HEK293T (cell line): ENCODE data around the gene IL13RA1.
"Not testable (repeated sequence)": the region's sequence is repeated elsewhere in the genome, so short reads cannot be mapped to it uniquely, and the experiment has no call there.

ENCODE experiments used
- CTCF ChIA-PET: fragments of 350-600 bp; formaldehyde crosslinking; extraction: SDS; loops from one replicate; lab custom pipeline; 2021; ENCODE audit warnings: antibody characterized with exemption, inconsistent platforms; lab: Yijun Ruan, JAX
- POLR2A ChIA-PET: fragments of 350-600 bp; formaldehyde crosslinking; extraction: SDS; loops from one replicate; lab custom pipeline; 2020; ENCODE audit warnings: antibody characterized with exemption, inconsistent platforms; lab: Yijun Ruan, JAX
- DNase-seq: peaks from one replicate; pipeline ENCODE4 v3.0.0; 2012; ENCODE audit warnings: mixed read lengths; ENCODE audit errors: extremely low spot score
- ARNT ChIP-seq: fragments of 450-650 bp; IDR thresholded peaks from 2 replicates; pipeline ENCODE4 v1.6.1; 2017; ENCODE audit warnings: mild to moderate bottlenecking
- BHLHE40 ChIP-seq: fragments of 450-650 bp; IDR thresholded peaks from 2 replicates; pipeline ENCODE4 v1.6.1; 2016; ENCODE audit warnings: mild to moderate bottlenecking, moderate library complexity, borderline replicate concordance
- CTBP1 ChIP-seq: fragments of 450-650 bp; IDR thresholded peaks from 2 replicates; pipeline ENCODE4 v1.6.1; 2016; ENCODE audit warnings: borderline replicate concordance
- ELF4 ChIP-seq: fragments of 450-650 bp; IDR thresholded peaks from 2 replicates; pipeline ENCODE4 v1.6.1; 2017; ENCODE audit warnings: antibody characterized with exemption
- FOXA1 ChIP-seq: fragments of 450-650 bp; IDR thresholded peaks from 2 replicates; pipeline ENCODE4 v1.6.1; 2016; ENCODE audit warnings: mild to moderate bottlenecking
- FOXK2 ChIP-seq: fragments of 450-650 bp; IDR thresholded peaks from 2 replicates; pipeline ENCODE4 v1.6.1; 2016; ENCODE audit warnings: mild to moderate bottlenecking
- FOXM1 ChIP-seq: fragments of 450-650 bp; IDR thresholded peaks from 2 replicates; pipeline ENCODE4 v1.6.1; 2017; ENCODE audit warnings: mild to moderate bottlenecking, borderline replicate concordance
- HDGF ChIP-seq: fragments of 450-650 bp; IDR thresholded peaks from 2 replicates; pipeline ENCODE4 v1.6.1; 2017; ENCODE audit warnings: antibody characterized with exemption, borderline replicate concordance
- L3MBTL2 ChIP-seq: fragments of 450-650 bp; conservative IDR thresholded peaks from 2 replicates; pipeline ENCODE4 v1.6.1; 2016; ENCODE audit warnings: mild to moderate bottlenecking
- LEF1 ChIP-seq: fragments of 450-650 bp; IDR thresholded peaks from 2 replicates; pipeline ENCODE4 v1.6.1; 2017; ENCODE audit warnings: mild to moderate bottlenecking, borderline replicate concordance
- NFRKB ChIP-seq: fragments of 450-650 bp; IDR thresholded peaks from 2 replicates; pipeline ENCODE4 v1.6.1; 2016; ENCODE audit warnings: mild to moderate bottlenecking, moderate library complexity
- SP1 ChIP-seq: fragments of 450-650 bp; IDR thresholded peaks from 2 replicates; pipeline ENCODE4 v1.6.1; 2017
- SUZ12 ChIP-seq: fragments of 450-650 bp; IDR thresholded peaks from 2 replicates; pipeline ENCODE4 v1.6.1; 2016; ENCODE audit warnings: mild to moderate bottlenecking
- TARDBP ChIP-seq: fragments of 450-650 bp; IDR thresholded peaks from 2 replicates; pipeline ENCODE4 v1.6.1; 2016
- ZNF384 ChIP-seq: fragments of 450-650 bp; IDR thresholded peaks from 2 replicates; pipeline ENCODE4 v1.6.1; 2016
- TF ChIP-seq, protein P1 (sequence below): fragments of 450-650 bp; IDR thresholded peaks from 2 replicates; pipeline ENCODE4 v1.6.1; 2016

IL13RA1 gene

DNA sequence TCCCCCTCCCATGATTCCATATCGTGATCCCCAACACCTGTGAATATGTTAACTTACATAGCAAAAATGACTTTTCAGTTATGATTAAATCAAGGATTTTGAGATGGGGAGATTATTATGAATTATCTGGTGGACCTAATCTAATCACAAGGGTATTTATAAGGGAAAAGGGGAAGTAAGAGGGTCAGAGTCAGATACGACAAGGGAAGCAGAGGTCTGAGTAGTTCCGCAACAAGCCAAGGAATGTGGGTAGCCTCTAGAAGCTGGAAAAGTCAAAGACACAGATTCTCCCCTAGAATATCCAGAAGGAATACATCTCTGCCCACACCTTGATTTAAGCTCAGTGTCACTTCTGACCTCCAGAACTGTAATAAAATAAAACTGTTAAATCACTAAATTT lies 1.0 kb upstream of the IL13RA1 start:
- POLR2A ChIA-PET: no interaction called here
- DNase-seq: no peak
- no peak for TF ChIP-seq ELF4
- no peak for TF ChIP-seq LEF1
- TF ChIP-seq CTBP1: no peak
- TF ChIP-seq ZNF384: no peak
- no peak for TF ChIP-seq HDGF
- TF ChIP-seq NFRKB: no peak
- no peak for TF ChIP-seq BHLHE40
- TF ChIP-seq SUZ12: no peak
- TF ChIP-seq, protein P1, sequence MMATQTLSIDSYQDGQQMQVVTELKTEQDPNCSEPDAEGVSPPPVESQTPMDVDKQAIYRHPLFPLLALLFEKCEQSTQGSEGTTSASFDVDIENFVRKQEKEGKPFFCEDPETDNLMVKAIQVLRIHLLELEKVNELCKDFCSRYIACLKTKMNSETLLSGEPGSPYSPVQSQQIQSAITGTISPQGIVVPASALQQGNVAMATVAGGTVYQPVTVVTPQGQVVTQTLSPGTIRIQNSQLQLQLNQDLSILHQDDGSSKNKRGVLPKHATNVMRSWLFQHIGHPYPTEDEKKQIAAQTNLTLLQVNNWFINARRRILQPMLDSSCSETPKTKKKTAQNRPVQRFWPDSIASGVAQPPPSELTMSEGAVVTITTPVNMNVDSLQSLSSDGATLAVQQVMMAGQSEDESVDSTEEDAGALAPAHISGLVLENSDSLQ: no peak
- TF ChIP-seq FOXM1: no peak
- CTCF ChIA-PET: no interaction called here

DNA sequence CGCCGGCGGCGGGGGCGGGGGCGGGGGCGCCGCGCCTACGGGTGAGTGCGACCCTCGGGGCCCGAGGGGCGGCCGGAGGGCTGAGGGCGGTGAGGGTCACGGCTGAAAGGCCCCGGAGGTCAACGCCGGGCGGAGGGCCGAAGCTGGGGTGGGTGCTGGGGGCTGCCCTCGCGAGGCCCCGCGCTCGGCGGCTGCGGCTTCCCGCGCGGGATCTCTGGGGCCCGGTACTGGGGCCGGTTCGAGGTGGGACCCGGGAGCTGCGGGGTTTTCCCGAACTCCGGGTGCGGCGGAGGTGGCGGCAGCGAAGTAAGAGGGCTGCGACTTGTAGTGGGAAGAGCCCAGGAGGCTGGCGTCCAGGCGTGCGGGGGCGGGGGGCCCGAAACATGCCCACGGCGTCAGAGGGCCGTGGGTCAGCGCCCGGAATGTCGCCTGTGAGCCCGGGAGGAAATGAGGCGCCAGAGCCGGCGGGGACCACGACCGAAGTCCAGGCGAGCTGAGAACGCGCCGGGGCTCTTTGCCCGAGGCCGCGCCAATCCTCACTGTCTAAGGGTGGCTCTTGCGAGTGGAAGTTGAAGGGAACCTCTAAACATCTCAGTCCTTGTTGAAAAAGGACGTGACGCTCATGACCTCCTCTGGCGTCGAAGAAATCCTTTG lies 407 bp downstream of the IL13RA1 start:
- ChIA-PET CTCF (no interaction called here), POLR2A (no interaction called here)
- DNase-seq: no peak
- no peak for TF ChIP-seq CTBP1
- TF ChIP-seq FOXM1: no peak
- no peak for TF ChIP-seq SP1
- 0 out of 2 replicates have a peak, but pooled peaks have one; percentile 28 for TF ChIP-seq LEF1
- no peak for TF ChIP-seq ELF4

DNA sequence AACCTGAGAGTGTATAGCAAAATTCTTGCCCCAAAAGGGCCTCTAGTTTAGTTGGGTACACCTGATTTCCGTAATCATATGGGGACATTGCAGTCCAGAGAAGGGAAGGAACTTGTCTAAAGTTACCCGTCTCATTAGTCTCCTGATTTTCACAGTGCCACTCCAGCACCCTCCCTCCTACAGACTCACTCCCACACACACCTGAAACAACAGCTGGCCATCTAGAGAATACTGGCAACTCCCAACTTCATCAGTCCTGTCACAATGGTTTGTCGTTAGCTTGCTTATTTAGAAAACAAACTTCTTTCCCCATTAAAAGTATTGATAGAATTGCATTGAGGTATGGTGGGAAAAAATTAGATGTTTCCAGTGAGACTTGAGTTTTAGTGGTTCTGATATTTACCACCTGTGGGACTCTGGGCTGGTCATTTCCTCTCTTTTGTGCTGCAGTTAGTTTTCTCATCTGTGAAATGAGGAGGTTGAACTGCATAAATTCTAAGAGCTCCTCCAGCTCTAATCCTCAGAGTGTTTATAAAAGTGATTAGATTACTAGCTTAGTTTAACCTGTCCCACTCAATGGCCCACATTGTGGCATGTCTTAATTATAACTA lies 1.7 kb downstream of the IL13RA1 start:
- DNase-seq: no peak
- CTCF ChIA-PET: interaction anchor here (1.1 kb wide), 1 partner anchor 119 kb away, joined by 4 read pairs; no protein-coding TSS in a partner anchor

DNA sequence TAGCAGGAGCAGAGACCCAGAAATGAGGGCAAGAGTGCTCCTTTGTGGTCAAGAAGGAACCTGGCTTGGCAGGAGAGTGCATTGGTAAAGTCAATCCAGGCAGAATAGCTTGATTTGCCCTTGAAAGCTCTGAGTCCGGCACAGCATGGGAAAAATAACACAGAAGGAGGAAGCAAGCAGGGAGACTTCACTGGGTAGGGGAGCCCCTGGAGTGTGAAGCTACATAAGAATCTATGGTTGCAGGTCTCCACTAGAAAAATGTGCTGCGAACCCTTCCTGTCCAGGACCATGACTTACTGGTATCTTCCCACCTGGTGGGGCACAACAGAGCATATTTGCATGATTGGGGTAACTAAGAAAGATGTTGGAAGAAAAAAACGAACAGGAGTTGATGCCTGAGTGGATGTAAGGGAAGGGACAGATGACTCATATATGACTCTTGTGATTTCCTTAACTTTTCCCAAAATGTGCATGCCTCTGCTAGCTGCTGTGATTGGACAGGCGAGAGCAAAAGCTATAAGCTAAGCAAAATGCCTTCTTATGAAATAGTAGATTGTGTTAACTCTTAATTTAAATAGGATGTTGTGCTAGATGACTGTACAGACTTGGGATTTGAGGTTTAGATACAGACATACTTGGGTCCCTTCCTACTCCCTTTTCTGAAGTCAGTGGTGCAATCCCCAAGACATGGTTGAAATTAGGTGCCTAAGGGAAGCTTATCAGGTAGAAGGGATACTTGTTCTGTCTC lies 3.3 kb downstream of the IL13RA1 start:
- ChIA-PET CTCF (interaction anchor here (0.6 to 1.1 kb wide), 2 partner anchors 120 to 1062 kb away, joined by 3 to 4 read pairs; no protein-coding TSS in a partner anchor), POLR2A (no interaction called here)
- DNase-seq: no peak
- TF ChIP-seq FOXK2 (no peak), L3MBTL2 (no peak), CTBP1 (no peak), SP1 (no peak), FOXA1 (no peak), TARDBP (no peak), LEF1 (no peak), SUZ12 (no peak), ZNF384 (no peak), ELF4 (no peak), HDGF (no peak), BHLHE40 (no peak)
- TF ChIP-seq, protein P1: no peak

More for the DNA sequence above, 1.7 kb downstream of the IL13RA1 start:
- TF ChIP-seq SP1: no peak
- TF ChIP-seq, protein P1: peak; percentile 43
- POLR2A ChIA-PET: no interaction called here

DNA sequence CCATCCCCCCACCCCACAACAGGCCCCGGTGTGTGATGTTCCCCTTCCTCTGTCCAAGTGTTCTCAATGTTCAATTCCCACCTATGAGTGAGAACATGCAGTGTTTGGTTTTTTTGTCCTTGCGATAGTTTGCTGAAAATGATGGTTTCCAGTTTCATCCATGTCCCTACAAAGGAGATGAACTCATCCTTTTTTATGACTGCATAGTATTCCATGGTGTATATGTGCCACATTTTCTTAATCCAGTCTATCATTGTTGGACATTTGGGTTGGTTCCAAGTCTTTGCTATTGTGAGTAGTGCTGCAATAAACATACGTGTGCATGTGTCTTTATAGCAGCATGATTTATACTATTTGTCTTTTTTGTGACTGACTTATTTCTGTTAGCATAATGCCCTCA lies 5.1 kb downstream of the IL13RA1 start:
- POLR2A ChIA-PET, DNase-seq, CTCF ChIA-PET: not testable (repeated sequence)

DNA sequence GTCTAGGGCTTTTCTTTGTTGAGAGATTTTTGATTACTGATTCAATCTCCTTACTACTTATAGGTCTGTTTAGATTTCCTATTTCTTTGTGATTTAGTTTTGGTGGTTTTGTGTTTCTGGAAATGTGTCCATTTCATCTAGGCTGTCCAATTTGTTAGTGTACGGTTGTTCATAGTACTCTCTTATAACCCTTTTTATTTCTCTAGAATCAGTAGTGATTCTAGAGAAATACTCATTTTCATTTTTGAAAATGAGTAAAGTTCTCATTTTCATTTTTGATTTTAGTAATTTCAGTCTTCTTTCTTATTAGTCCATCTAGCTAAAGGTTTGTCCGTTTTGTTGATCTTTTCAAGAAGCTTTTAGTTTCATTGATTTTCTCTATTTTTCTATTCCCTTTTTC lies 7.5 kb downstream of the IL13RA1 start:
- no peak for DNase-seq
- CTCF ChIA-PET: interaction anchor here (0.6 kb wide), 1 partner anchor 133 kb away, joined by 3 read pairs; no protein-coding TSS in a partner anchor
- TF ChIP-seq SP1 (no peak), LEF1 (no peak), BHLHE40 (no peak), FOXM1 (no peak), FOXK2 (no peak), NFRKB (no peak), SUZ12 (no peak), L3MBTL2 (no peak), ARNT (no peak), ZNF384 (no peak), FOXA1 (no peak), TARDBP (no peak), ELF4 (no peak), HDGF (no peak), CTBP1 (no peak)
- TF ChIP-seq, protein P1: no peak
- POLR2A ChIA-PET: no interaction called here
